DMS53 treated with DMSO at 0.1 percent for 48 hours (cell line): ENCODE measurements around the gene DENND2A.
"Not testable (repeated sequence)": the region's sequence is repeated elsewhere in the genome, so short reads cannot be mapped to it uniquely, and the experiment has no call there.

Experiments used
- DNase-seq: peaks from one replicate; lab custom pipeline; 2025; ENCODE audit not compliant: unreplicated experiment; lab: John Stamatoyannopoulos, UW

DENND2A gene

DNA sequence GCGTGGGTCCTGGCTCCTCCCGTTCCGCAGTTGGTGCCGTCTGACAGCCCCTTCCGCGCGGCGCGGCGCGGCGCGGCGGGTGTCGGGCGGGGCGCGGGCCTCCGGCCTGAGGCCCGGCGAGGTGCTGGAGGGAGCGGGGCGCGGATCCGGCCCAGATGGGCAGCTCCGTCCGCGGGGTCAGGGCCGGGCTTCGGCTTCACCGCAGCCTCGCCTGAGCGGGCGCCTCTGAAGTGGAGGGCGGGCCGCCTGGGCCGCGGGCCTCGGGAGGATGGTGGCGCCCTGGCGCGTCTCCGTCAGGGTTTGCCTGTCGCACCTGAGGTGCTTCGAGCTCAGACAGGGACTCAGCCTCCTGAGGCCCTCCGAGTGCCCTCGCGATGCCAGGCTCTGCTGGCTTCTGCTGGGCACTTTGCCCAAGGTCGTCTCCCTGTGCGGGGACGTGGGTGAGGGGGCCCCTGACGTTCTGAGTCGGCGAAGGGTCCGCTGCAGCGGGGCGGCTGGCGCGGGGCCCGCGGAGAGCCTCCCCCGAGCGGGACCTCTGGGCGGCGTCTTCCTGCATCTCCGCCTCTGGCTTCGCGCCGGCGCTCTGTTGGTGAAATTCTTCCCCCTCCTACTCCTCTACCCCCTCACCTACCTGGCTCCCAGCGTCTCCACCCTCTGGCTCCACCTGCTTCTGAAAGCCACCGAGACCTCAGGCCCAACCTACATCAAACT is 32.6 kb upstream of the DENND2A start:
- DNase-seq, result peak; percentile 51

DNA sequence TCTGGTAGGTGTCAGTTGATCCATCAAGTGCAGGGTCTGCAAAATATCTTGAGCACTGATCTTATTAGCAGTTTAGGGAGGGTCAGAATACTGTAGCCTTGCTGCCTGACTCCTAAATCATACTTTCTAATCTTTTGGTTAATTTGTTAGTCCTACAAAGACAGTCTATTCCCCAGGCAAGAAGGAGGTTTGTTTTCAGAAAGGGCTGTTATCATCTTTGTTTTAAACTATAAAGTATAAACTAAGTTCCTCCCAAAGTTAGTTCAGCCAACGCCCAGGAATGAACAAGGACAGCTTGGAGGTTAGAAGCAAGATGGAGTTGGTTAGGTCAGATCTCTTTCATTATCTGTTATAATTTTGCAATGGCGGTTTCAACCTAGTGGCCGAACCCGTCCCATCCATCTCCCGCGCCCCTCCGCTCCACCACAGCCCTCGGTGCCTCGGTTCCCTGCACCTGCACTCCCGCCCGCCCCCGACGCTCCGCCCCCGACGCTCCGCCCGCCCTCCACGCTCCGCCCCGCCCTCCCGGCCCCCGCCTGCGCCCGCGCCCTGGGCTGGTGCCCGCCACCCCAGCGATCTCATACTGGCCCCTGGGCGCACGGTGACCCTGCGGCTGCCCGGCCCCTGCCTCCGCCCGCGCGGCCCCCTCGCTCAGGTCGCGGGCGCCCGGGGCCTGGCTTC is 31.9 kb upstream of the DENND2A start, which contains the start of gene ADCK2:
TSS of gene ADCK2 (plus strand) at position 564 of the 681 bp plus-strand sequence. CDS start 386 bp downstream, outside the sequence.
- peak; percentile 11 for DNase-seq

DNA sequence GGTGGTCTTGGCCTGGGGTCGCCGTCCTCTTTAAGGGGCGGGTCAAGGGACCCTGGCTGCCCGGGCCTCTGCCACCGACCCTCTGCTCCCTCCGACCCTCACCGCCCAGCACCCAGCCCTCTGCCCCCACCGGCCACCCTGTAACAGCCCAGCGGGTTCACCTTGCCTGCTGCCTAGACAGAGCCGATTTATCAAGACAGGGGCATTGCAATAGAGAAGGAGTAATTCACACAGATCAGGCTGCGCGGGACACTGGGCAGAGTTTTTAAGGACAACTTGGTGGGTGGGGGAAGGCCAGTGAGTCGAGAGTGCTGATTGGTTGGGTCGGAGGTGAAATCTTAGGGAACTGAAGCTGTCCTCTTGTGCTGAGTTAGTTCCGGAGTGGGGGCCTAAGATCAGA is 31.4 kb upstream of the DENND2A start:
- no peak for DNase-seq

DNA sequence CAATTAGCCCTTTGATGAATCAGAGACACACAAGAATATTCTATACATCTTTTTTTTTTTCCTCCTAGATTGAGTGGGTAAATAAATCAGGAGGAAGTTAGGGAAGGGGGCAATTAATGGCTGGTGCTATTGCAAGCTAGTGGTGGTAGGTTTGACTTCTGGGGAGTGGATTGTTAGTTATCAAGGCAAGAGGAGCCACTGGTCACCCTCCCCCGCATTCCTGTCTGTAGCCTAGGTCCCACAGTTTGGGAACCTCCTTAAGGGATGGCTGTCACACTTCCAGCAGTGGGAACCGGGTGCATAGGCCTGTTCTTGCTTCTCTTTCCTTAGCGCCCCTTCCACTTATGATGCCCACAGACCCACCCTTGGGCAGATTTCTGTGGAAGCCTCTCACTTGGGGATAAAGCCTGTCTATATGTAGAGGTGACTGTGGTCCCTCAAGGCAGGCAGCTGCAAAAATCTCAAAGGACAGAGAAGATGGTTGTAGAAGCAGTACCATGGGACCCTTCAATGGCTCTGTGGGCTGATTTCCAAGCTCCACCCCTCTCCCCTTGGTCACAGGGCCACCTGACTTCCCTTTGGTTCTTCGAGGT is 29.8 kb upstream of the DENND2A start:
- no peak for DNase-seq

DNA sequence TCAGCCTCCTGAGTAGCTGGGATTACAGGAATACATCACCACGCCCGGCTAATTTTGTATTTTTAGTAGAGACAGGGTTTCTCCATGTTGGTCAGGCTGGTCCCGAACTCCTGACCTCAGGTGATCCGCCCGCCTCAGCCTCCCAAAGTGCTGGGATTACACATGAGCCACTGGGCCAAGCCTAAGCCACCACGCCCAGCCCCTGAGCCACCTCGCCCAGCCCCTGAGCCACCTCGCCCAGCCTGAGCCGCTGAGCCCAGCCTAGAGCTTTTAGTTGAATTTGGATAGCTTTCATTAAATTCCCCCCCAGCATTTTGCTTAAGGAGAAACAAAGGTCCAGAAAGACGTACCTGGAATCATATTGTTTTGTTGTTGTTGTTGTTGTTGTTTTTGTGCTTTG is 29.2 kb upstream of the DENND2A start:
- not testable (repeated sequence) for DNase-seq

DNA sequence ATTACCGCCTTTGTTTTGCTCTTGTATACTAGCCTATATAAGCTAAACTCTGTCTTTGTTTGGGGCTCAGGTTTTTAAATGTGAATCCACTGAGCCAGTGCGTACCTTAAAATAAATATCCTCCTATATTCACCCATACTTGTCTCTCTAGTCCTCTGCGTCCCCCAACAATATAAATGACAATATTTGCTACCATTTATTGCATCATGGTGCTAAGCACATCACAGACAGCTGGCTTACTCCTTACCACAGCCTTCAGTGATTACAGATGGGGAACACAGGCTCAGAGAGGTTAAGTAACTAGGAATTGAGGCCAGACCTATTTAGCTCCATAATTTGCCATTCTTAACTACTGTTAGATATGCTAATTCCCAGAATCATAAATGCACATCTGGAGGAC is 28.7 kb upstream of the DENND2A start:
- no peak for DNase-seq

DNA sequence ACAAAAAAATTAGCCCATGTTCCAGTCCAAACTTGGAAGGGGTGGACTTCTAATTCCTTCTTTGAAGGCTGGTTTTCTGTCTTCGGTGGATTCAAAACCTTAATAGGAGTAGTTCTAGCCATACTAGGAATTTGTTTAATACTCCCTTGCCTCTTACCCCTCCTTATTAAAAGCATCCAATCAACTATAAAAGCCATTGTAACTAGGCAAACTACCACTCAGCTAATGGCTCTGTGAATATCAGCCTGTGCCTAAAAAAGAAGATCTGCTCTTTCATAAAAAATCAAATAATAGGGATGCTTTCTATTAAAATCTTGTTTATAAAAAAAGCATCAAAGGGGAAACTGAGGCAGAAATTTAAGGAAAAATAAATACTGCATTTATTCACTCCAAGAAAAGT is 28.0 kb upstream of the DENND2A start:
- no peak for DNase-seq

DNA sequence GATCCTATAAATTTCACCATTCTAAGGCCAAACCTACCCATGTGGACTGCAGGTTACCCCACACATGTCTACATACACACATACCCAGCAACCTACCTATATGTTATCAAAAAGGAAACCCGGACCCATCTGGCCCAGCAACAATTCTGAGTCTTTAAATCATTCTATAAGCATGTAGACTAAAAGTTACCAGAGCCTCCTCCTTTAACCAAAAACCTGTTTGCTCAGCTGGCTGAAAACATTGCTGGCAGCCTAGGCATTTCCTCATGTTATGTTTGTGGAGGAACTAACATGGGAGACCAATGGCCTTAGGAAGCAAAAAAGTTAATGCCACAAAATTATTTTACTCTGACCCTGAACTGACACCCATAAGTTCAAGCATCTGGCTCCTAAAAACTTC is 26.9 kb upstream of the DENND2A start:
- no peak for DNase-seq

DNA sequence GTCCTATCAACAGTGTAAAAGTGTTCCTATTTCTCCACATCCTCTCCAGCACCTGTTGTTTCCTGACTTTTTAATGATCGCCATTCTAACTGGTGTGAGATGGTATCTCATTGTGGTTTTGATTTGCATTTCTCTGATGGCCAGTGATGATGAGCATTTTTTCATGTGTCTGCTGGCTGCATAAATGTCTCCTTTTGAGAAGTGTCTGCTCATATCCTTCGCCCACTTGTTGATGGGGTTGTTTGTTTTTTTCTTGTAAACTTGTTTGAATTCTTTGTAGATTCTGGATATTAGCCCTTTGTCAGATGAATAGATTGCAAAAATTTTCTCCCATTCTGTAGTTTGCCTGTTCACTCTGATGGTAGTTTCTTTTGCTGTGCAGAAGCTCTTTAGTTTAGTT is 22.3 kb upstream of the DENND2A start:
- not testable (repeated sequence) for DNase-seq

DNA sequence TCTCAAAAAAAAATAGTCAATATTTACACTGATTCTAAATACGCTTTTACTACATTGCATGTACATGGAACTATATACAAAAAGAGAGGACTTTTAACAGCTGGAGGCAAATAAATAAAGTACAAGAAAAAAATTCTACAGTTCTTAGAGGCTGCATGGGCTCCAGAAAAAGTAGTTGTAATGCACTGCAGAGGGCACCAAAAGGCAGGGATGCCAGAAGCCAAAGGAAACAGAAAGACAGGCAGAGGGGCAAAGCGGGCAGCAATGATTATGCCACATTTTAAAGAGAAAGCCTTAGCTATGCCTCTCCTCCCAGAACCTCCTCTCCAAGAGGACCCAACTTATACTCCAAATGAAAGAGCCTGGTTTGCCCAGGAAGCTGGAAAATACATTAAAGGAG is 20.5 kb upstream of the DENND2A start:
- no peak for DNase-seq

DNA sequence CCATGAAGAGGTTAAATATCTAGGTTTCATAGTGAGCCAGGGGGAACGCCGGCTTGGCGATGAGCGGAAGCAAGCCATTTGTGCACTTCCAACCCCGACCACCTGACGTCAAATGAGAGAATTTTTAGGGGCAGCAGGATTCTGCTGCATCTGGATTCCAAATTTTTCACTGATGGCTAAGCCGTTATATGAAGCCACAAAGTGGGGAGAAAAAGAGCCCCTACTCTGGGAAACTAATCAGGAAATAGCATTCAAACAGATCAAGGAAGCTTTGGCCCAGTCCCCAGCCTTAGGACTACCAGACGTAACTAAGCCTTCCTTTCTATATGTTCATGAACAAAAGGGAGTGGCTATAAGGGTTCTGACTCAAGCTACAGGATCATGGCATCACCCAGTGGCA is 19.2 kb upstream of the DENND2A start:
- no peak for DNase-seq

DNA sequence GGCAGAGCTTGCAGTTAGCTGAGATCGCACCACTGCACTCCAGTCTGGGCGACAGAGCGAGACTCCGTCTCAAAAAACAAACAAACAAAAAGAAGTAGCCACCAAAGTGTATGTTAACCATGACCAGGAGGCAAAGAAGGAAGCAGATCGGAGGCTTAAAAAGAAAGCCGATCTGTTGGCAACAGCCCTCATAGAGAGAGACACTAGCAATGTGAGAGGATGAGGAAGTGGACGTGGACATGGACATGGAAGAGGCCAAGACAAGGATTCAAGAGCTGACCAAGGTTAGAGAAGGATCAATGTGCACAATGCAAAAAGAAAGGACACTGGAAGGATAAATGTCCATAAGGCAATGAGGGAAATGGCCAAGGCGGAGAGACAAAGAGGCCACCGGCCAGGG is 17.3 kb upstream of the DENND2A start:
- no peak for DNase-seq

DNA sequence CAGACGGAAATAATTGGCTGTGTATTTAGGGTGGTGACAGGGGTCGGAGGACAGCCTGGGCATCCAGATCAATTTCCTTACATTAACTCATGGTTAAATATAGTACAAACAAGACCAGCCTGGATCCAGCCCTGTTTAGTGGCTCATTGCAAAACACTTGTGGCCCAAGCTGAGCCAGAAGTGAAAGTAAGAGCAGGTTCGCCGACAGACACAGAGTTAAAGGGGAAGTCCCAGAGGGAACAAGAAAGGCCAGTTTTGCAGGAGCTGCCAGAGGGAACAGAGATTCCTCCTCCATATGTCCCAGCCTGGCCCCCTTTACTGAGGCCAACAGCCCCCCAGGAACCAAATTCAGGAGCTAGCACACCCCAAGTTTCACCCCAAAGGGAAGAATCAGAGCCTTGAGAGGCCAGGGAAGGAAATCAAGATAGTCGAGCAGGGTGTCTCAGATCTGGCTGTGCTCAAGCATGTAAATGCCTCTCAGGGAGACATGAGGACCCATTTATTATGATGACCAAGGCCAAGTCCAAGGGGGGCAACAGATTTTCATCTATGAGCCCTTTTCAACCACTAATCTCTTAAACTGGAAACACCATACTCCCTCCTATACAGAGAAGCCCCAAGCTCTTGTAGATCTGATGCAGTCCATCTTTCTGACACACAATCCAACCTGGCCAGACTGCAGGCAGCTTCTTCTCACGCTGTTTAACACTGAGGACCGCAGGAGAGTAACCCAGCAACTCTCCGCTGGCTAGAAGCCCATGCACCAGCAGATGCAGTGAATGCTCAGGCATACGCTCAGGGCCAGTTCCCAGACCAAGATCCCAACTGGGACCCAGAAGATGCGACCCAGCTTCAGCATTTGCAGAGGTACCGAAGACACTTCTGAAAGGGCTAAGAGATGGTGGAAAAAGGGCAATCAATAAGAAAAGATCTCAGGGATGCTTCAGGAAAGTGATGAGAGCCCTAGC is 16.2 kb upstream of the DENND2A start:
- DNase-seq, result peak; percentile 86

DNA sequence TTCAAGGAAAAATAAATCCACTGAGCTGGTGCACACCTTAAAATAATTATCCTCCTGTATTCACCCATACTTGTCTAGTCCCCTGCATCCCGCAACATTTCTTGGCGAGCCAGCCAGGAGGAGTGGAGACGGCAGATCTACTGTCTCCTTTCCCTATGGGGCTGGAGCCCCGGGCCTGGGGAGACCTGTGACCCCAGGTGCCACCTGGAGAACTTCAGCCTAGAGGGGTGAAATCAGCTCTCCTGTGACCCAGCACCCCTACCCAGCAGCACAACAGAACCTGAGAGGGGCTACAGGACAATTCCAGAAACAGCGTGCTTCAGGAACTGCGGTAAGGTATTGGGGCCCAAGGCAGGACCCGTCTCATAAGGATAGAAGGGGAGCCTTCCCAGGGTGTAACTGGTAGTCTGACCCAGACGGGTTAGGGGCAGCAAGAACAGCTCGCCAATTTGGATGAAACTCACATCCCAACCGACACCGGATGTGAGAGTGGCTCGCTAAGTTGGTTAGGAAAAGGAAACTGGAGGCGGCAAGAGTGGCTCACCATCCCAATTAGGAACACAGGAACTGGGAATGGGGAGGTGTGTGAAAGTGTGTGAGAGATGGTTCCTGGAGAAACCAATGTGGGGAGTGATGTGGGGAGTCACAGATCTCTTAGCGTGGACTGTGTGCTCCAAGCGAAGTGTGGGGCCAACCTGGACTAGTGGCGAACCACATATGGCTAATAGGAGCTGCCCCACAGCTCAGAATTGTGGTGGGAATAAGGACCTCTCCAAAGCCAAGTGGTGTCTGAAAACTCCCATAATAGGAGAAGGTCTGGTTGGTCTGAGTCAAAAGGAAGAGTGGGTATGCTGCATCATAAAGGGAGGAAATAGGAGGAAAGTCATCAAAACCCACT is 15.1 kb upstream of the DENND2A start:
- DNase-seq, result no peak

DNA sequence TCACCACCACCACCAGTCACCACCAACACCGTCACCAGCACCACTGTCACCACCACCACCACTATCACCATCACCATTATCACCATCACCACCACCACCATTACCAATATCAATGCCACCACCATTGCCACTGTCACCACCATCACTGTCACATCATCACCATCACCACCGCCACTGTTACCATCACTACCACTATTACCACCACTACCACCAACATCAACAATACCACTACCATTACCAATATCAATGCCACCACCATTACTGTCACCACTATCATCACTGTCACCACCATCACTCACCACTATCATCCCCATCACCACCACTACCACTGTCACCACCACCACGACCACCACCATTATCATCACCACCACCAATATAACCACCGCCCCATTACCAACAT is 14.0 kb upstream of the DENND2A start:
- DNase-seq, result no peak

DNA sequence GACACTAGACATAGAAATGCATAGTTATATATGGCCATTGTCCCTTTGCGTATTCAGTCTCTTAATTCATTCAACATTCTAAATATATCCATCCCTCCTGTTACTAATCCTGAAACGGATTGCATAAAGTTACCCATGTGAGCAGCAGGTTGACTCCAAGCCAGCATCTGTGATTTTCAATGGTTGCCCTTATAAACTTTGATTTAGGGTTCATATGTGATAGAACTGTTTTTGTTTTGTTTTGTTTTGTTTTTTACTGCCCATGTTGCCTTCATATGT is 13.4 kb upstream of the DENND2A start:
- DNase-seq, result no peak

DNA sequence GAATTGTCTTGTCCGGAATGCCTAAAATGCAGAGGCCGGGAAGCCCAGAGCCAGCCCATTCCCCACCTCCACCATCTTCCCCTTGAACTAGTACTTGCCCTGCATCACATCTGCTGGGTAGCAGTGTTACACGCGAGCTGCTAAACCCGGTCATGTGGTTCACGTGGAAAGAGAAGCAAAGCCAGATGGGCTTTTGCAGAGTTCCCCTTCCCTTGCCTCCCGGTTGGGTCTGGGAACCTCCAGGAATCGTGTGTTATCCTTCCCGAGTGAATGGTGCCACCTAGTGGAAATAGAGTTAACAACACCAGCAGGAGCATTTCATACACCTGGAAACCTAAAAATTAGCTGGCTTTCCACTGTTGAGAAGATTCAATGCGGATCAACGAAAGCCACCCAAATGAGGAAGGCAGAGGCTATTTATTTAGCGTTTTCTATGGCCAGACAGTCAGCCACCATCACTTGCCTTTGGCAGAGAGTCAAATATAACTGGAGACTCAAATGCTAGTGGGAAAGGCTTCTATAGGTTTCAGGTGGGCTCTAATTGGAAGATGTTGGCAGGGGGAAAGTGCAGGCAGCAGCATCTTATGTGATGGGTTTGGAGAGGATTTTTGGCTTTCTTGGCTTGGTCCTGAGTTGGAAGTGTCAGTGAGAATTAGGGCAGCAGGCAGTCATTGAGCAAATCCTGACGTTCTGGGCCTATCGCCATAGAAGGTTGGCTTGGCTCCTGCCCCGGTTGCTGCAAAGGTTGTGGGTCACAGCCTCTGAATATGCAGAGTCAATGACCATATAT is 12.9 kb upstream of the DENND2A start:
- DNase-seq, result peak; percentile 81

DNA sequence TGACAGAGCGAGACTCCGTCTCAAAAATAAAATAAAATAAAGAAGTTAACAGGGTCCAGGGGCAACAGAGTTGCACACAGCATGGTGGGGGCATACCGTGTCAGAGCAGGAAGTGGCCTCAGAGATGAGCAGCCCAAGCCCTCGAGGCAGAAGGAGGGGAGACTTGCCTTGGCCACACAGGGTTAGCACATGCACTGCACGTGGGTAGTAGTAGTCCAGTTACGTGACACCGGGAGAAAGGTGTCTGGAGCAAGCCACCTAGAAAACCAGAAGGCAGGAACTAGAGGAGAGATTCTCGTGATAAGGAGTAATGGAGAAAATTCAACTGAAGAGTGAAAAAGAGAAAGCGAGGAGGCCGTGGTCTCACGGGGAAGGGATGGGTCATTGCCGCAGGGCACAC is 9.8 kb upstream of the DENND2A start:
- no peak for DNase-seq

DNA sequence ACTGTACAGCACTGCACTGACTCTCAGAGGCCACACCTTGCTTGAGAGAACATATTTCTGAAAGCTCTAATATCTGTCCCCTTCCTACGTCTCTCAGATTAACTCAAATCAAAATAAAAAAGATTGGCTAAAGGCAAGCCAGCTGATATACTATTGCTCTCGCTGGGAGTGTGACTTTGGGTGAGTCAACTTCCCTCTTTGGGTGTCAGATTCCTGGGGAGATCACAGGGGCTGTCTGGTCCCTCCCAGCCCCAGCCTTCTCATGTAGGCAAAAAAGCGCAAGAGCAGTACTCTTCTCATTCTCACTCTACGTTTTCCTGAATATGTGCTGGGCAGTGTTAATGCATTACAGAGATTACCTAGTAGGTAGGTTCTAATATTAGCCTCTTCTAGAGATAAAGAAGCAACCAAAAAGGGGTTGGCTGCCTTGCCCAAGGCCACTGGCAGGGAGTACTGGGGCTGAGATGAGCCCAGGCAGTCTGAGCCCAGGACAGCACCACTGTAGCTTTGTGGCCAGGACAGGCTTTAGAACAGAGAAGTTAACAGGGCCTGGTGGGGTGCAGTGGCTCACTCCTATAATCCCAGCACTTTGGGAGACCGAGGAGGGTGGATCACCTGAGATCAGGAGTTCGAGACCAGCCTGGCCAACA is 9.1 kb upstream of the DENND2A start:
- no peak for DNase-seq
